HEK293T (cell line): ENCODE results near the gene KLHDC7B.

Experiments used
- CTCF ChIA-PET: fragments of 350-600 bp; formaldehyde crosslinking; extraction: SDS; loops from one replicate; lab custom pipeline; 2021; ENCODE audit warnings: antibody characterized with exemption, inconsistent platforms; lab: Yijun Ruan, JAX
- POLR2A ChIA-PET: fragments of 350-600 bp; formaldehyde crosslinking; extraction: SDS; loops from one replicate; lab custom pipeline; 2020; ENCODE audit warnings: antibody characterized with exemption, inconsistent platforms; lab: Yijun Ruan, JAX
- DNase-seq: peaks from one replicate; pipeline ENCODE4 v3.0.0; 2012; ENCODE audit warnings: mixed read lengths; ENCODE audit errors: extremely low spot score
- BHLHE40 ChIP-seq: fragments of 450-650 bp; IDR thresholded peaks from 2 replicates; pipeline ENCODE4 v1.6.1; 2016; ENCODE audit warnings: mild to moderate bottlenecking, moderate library complexity, borderline replicate concordance
- CTBP1 ChIP-seq: fragments of 450-650 bp; IDR thresholded peaks from 2 replicates; pipeline ENCODE4 v1.6.1; 2016; ENCODE audit warnings: borderline replicate concordance
- ELF4 ChIP-seq: fragments of 450-650 bp; IDR thresholded peaks from 2 replicates; pipeline ENCODE4 v1.6.1; 2017; ENCODE audit warnings: antibody characterized with exemption
- FOXA1 ChIP-seq: fragments of 450-650 bp; IDR thresholded peaks from 2 replicates; pipeline ENCODE4 v1.6.1; 2016; ENCODE audit warnings: mild to moderate bottlenecking
- FOXK2 ChIP-seq: fragments of 450-650 bp; IDR thresholded peaks from 2 replicates; pipeline ENCODE4 v1.6.1; 2016; ENCODE audit warnings: mild to moderate bottlenecking
- FOXM1 ChIP-seq: fragments of 450-650 bp; IDR thresholded peaks from 2 replicates; pipeline ENCODE4 v1.6.1; 2017; ENCODE audit warnings: mild to moderate bottlenecking, borderline replicate concordance
- HDGF ChIP-seq: fragments of 450-650 bp; IDR thresholded peaks from 2 replicates; pipeline ENCODE4 v1.6.1; 2017; ENCODE audit warnings: antibody characterized with exemption, borderline replicate concordance
- L3MBTL2 ChIP-seq: fragments of 450-650 bp; conservative IDR thresholded peaks from 2 replicates; pipeline ENCODE4 v1.6.1; 2016; ENCODE audit warnings: mild to moderate bottlenecking
- LEF1 ChIP-seq: fragments of 450-650 bp; IDR thresholded peaks from 2 replicates; pipeline ENCODE4 v1.6.1; 2017; ENCODE audit warnings: mild to moderate bottlenecking, borderline replicate concordance
- NFRKB ChIP-seq: fragments of 450-650 bp; IDR thresholded peaks from 2 replicates; pipeline ENCODE4 v1.6.1; 2016; ENCODE audit warnings: mild to moderate bottlenecking, moderate library complexity
- PKNOX1 ChIP-seq: fragments of 450-650 bp; IDR thresholded peaks from 2 replicates; pipeline ENCODE4 v1.6.1; 2016
- SP1 ChIP-seq: fragments of 450-650 bp; IDR thresholded peaks from 2 replicates; pipeline ENCODE4 v1.6.1; 2017
- SUZ12 ChIP-seq: fragments of 450-650 bp; IDR thresholded peaks from 2 replicates; pipeline ENCODE4 v1.6.1; 2016; ENCODE audit warnings: mild to moderate bottlenecking
- TARDBP ChIP-seq: fragments of 450-650 bp; IDR thresholded peaks from 2 replicates; pipeline ENCODE4 v1.6.1; 2016
- ZNF384 ChIP-seq: fragments of 450-650 bp; IDR thresholded peaks from 2 replicates; pipeline ENCODE4 v1.6.1; 2016

KLHDC7B gene

GRCh38 chr22:50502628-50503474, 42.8 kb upstream of the KLHDC7B start:
- ChIA-PET POLR2A (interaction anchor here (1.1 kb wide), 1 partner anchor 23 kb away, joined by 7 read pairs; the partner anchor contains the start of gene SCO2), CTCF (no interaction called here)
- TF ChIP-seq CTBP1 (no peak), SUZ12 (no peak), FOXK2 (no peak), BHLHE40 (no peak), NFRKB (no peak)
- no peak for DNase-seq

GRCh38 chr22:50503475-50504145, 42.1 kb upstream of the KLHDC7B start:
- CTCF ChIA-PET = no interaction called here
- TF ChIP-seq SP1 = no peak
- DNase-seq = no peak
- POLR2A ChIA-PET = interaction anchor here (1.1 kb wide), 1 partner anchor 22 kb away, joined by 7 read pairs; the partner anchor contains the start of gene SCO2

- DNase-seq = no peak
- TF ChIP-seq LEF1 (no peak), SP1 (no peak), FOXK2 (no peak), ZNF384 (no peak), FOXM1 (no peak), CTBP1 (no peak), HDGF (no peak), SUZ12 (no peak), ELF4 (no peak), FOXA1 (no peak), L3MBTL2 (no peak), TARDBP (no peak)
- CTCF ChIA-PET = no interaction called here
- POLR2A ChIA-PET = no interaction called here
These were observed 41.1 kb upstream of the KLHDC7B start for GRCh38 chr22:50504369-50505211.

- TF ChIP-seq SP1 = no peak
- no peak for DNase-seq
- ChIA-PET POLR2A (no interaction called here), CTCF (no interaction called here)
These were observed 40.4 kb upstream of the KLHDC7B start for GRCh38 chr22:50505276-50505775.

- DNase-seq = no peak
- CTCF ChIA-PET = interaction anchor here (1.0 kb wide), 1 partner anchor 8 kb away, joined by 4 read pairs; no protein-coding TSS in a partner anchor
- TF ChIP-seq L3MBTL2 (no peak), LEF1 (no peak), ZNF384 (no peak), NFRKB (no peak), CTBP1 (no peak), SP1 (no peak), FOXK2 (no peak), FOXM1 (no peak)
- POLR2A ChIA-PET = interaction anchor here (7.4 kb wide), 1 partner anchor 19 kb away, joined by 193 read pairs; the partner anchor contains the start of gene SCO2
These were observed 39.7 kb upstream of the KLHDC7B start for GRCh38 chr22:50505776-50506610.

- POLR2A ChIA-PET = interaction anchor here (7.4 kb wide), 1 partner anchor 18 kb away, joined by 193 read pairs; the partner anchor contains the start of gene SCO2
- TF ChIP-seq ELF4 (no peak), FOXK2 (no peak), ZNF384 (no peak), LEF1 (no peak), NFRKB (no peak), PKNOX1 (no peak), SUZ12 (no peak)
- CTCF ChIA-PET = interaction anchor here (1.0 kb wide), 1 partner anchor 9 kb away, joined by 4 read pairs; no protein-coding TSS in a partner anchor
- no peak for DNase-seq
These were observed 38.9 kb upstream of the KLHDC7B start for GRCh38 chr22:50506611-50507420.
